NK-92 (cell line): Measurements from ENCODE around the gene FBXO10.
"Not testable (repeated sequence)": the region's sequence is repeated elsewhere in the genome, so short reads cannot be mapped to it uniquely, and the experiment has no call there.

ENCODE experiments used
- DNase-seq: peaks from one replicate; lab custom pipeline; 2025; ENCODE audit not compliant: unreplicated experiment; lab: John Stamatoyannopoulos, UW

The FBXO10 gene

DNA sequence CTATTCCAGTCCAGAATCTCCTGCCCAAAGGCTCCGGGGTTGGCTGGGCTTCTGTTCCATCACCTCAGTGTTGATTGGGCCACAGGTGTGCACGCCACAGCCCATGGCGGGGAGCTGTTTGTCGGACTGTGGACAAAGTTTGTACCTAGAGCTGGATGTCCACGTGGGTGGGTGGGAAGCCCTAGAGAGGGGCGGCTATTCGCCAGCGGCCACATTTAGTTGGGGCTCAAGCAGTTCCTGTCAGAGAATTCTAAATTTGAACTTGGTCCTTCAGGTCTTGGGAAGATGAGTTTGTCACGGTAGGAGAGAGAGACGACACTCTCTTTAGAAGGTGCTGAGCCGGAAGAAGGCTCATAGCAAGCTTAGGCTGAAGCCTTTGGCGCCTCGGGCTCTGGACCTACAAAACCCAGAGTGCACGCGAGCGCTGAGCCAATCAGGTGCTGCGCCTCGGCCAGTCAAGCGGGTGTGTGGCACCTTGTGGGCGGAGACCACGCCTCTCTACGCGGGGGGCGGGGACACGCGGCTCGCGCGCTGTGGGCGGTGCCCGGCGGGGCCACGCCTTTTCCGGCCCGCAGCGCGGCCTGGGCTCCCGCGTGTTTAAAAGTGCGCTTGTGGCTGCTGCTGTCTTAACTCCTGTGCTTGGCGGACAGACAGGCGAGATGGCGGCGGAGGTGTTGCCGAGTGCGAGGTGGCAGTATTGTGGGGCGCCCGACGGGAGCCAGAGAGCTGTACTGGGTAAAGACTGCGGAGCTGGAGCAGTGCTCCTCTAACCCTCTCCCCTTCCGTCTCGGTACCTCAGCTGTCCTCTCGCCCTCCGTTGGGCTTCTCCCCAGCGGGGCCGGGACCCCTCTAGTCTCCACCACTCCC, 90.6 kb downstream of the FBXO10 start, which contains the start of gene POLR1E:
Gene POLR1E, plus strand, starts transcription at position 560 of the 867 bp plus-strand sequence. Its CDS starts 100 bp downstream, at position 660.
- peak; percentile 36 for DNase-seq

DNA sequence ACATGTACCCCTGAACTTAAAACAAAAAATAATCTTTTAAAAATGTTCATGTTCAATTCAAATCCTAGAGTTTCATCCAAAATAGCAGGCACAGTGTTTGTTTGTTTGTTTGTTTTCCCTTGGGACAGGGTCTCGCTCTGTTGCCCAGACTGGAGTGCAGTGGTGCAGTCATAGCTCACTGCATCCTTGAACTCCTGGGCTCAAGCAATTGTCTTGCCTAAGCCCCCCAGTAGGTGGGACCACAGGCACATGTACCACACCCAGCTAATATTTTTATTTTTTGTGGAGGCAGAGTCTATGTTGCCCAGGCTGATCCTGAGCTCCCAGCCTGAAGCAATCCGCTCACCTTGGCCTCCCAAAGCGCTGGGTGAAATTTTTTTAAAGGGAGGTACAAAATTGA, 95.4 kb downstream of the FBXO10 start:
- DNase-seq: no peak

DNA sequence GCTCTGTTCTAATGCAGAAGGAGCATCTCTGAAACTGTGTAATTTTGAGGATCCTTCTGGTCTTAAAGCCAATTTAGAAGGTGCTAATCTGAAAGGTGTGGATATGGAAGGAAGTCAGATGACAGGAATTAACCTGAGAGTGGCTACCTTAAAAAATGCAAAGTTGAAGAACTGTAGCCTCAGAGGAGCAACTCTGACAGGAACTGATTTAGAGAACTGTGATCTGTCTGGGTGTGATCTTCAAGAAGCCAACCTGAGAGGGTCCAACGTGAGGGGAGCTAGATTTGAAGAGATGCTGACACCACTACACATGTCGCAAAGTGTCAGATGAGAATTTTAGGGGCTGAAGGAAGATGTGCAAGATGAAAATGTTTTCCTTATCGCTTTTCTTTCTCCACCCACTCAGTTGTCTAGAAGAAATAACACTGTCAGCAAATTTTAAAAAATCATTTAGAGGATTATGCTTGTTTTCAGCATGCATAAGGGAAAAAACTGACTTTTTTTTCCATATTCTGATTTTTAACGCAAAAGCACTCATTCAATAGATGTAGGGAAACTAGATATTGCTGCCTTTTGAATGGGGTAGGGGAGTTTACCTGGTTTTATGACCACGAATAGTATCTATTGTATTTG, 98.1 kb downstream of the FBXO10 start:
- DNase-seq: not testable (repeated sequence)

DNA sequence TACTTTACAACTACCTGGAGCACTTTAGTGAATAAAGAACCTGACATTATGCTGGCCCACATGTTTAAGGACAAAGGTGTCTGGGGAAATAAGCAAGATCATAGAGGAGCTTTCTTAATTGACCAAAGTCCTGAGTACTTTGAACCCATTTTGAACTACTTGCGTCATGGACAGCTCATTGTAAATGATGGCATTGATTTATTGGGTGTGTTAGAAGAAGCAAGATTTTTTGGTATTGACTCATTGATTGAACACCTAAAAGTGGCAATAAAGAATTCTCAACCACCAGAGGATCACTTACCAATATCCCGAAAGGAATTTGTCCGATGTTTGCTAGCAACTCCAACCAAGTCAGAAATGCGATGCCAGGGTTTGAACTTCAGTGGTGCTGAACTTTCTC, 98.7 kb downstream of the FBXO10 start:
- DNase-seq: not testable (repeated sequence)

DNA sequence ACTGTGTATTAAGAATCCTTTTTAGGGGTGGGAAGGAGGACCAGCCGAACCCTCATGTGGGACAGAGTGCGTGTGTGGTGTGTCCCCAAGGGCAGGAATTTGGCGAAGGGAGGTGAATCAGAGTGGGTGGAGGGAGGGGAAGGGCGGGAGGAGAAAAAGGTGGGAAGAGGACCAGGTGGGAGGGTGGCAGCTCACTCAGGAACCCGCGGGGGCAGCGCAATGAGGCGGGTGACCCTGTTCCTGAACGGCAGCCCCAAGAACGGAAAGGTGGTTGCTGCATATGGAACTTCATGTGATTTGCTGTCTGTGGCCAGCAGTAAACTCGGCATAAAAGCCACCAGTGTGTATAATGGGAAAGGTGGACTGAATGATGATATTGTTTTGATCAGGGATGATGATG, 99.2 kb downstream of the FBXO10 start:
- DNase-seq: no peak

DNA sequence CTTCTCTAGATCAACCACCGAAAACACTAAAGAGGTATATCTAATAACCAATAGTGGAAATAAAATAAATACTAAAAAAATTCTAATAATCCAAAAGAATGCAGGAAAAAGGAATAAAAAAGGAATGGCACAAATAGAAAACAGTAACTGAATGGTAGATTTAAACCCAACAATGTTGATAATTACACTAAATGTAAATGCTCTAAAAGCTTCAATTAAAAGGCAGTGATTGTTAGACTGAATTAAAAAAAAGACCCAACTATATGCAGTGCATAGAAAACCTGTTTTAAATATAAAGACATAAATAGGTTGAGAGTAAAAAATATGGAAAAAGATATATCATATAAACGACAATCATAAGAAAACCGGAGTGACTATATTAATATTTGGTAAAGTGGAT, 101.7 kb downstream of the FBXO10 start:
- no peak for DNase-seq

DNA sequence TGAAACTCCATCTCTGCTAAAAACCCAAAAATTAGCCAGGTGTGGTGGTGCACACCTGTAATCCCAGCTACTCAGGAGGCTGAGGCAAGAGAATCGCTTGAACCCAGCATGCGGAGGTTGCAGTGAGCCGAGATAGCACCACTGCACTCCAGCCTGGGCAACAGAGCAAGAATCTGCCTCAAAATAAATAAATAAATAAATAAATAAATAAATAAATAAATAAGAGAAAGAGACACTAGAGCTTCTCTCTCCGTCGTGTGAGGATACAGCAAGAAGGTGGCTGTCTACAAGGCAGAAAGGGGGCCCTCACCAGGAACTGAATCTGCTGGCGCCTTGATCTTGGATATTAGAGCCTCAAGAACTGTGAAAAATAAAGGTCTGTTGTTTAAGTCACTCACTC, 102.2 kb downstream of the FBXO10 start:
- not testable (repeated sequence) for DNase-seq

DNA sequence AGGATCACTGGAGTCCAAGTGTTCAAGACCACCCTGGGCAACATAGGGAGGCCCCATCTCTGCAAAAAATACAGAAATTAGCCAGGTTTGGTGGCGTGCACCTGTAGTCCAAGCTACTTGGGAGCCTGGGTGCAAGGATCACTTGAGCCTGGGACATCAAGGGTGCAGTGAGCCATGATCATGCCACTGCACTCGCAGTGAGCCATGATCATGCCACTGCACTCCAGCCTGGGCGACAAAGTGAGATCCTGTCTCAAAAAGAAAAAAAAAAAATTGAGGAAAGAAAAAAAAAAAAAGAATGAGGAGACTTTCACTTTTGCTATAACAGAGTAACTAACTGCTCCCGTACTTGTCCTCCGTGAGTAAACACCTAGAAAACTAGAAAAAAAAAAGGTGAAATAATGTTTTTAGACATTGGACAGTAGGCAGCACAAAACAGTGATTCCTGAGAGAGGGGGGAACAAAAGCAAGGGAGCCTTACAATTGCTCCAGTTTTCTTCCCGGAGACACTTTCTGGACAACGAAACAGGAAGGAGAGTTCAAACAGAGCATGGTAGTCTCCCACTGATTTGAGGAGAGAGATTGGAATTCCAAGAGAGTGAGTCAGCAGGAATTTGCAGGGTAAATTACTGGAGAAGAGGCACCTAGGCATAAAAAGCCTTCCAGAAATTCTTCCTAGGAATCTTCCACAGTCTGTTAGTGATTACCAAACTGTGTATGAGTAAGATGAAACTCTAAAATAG, 104.1 kb downstream of the FBXO10 start:
- no peak for DNase-seq

DNA sequence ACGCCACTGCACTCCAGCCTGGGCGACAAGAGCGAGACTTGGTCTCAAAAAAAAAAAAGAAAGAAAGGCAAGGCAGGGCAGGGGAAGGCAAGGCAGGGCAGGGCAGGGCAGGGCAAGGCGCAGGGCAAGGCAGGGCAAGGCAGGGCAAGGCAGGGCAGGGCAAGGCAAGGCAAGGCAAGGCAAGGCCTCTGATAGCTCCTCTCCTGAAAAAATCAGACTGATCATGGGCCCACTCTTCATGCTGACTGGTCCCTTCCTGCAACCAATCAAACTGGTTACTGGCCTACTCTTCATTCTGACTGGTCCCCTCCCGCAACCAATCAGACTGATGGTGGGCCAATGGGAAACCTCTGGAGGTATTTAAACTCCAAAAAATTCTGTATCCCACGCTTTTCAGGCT, 107.6 kb downstream of the FBXO10 start:
- DNase-seq: no peak

DNA sequence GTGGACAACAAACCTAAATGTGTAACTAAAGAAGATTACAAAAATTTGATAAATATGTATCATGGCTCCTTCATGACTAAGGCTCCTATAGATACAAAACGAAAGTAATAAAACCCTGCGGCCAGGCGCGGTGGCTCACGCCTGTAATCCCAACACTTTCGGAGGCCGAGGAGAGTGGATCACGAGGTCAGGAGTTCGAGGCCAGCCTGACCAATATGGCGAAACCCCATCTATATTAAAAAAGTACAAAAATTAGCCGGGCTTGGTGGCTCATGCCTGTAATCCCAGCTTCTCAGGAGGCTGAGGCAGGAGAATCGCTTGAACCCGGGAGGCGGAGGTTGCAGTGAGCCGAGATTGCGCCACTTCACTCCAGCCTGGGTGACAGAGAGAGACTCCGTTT, 108.7 kb downstream of the FBXO10 start:
- DNase-seq: not testable (repeated sequence)

DNA sequence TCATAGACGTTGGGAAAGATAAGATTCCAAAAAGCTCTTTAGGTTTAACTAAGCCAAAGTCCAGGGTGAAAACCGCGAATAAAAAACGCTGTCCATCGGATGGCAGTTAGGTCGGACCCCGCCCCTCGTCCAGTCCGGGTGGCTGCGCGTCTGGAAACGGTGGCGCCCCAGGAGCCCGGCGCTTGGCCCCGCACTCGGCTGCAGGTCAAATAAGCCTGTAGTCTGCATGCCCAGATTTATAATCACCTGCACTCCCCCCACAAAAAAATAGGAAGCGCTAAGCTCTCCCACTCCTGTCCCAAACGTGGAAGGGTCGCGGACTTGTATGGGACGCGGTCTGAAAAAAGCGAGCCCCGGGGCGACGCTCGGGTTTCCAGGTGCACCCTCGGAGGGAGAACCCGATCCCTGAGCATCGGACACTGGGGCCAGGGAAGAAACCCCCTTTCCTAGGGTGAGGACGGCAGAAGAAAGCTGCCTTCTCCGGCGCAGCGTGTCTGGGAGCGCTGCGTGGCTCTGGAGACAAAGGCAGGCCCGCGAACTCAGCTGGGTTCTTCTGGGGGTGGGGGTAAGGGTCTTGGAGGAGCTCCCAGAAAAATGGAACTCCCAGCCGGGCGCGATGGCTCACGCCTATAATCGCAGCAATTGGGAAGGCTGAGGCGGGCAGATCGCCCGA, 110.0 kb downstream of the FBXO10 start:
- DNase-seq: no peak

DNA sequence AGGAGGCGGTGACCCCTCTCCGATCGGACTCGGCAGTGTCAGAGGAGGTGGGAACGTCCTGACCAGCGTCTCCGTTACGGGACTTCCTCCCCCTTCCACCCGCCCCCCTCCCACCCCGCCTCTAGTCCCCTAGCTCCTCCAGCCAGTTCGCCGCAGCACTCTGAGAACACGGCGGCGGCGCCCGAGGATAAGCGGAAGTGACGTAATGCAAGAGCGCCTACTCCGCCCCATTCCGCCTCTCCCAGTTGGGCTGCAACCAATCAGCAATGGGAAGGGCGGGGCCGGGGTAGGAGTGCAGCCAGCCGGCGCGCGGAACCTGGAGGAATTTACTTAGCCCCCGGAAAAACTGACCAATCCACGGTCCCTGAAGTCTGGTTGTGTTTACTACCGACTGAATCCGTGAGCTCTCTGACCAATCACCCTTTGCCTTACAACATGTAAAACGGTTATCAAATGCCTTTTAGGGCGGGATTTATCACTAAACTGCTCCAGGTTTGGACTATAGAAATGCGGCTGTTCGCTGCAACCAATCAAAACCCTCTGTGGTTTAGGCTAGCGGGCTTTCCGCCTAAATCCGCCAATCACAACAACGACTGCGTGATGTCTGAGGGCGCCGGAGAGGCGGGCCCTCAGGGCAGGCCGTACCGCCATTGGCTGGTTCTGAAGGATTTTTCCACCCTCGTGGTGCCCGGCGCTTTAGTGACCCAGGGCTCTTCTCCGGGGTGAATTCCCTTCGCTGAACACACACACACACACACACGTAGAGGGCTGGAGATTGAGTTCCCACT, 110.7 kb downstream of the FBXO10 start, which contains the start of gene ZBTB5:
Gene ZBTB5, minus strand, starts transcription at position 202 of the 788 bp plus-strand sequence. CDS start 22,899 bp downstream, outside the sequence.
- peak; percentile 96 for DNase-seq

DNA sequence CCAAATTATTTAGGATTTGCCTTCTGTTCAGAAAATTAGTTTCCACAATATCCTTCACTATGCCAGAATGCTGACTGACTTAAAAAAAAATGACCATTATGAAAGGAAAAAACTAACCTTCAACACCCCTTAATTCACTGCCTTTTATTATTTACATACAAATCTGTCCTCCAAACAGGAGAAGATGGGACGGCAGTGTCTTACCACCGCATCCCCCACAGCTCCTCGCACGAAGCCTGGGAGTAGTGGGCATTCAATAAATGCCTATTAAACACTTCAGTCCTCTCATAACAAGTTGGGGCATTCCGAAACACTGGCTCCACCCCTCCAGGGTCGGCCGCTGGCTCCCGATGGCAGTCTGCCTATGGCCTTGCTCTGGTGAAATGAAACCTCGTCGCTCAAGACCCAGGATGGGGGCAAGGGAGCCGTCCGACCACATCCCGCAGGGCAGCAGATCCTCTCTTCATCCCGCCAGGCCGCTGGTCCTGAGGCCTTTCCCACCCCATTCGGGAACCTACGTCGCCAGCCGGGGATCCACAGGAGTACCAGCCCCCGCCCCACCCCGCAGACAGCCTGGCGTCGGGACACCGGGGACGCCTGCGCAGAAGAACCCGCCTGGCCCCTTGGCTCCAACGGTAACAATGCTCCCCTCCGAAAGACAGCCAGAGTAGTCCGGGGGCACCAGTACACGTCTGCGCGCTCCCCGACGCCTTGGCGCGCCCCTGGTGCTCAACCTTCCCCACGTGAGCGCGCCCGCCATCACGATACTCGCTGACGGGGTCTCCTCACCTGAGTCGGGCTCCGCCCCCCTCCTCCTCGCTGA, 111.5 kb downstream of the FBXO10 start:
- peak; percentile 76 for DNase-seq

DNA sequence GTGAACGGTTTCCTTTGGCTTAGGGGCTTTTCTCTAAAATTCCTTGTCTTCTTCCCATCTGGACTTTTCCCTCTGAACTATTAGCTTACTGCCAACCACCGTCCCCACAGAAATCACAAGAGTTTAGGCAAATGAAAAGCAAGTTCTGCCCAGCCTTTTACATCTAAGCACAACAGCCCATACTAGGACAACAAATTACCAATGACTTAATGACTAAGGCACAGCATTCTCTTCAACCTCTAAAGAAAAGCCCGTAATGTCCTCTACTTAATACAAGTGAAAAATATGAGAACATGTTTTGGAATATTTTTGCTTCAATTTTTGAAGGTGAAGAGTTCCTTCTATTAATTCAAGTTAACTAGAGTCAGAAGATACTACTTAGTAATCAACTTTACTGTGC, 112.2 kb downstream of the FBXO10 start:
- no peak for DNase-seq
